CD4-positive, CD25-positive, alpha-beta regulatory T cell (primary cell): ENCODE data around the gene ATP2C2. TPM values are rescaled to one million over a fixed set of nuclear protein-coding genes. Genes with fewer than 3 reads are reported as not detected.
"Not testable (repeated sequence)": the region's sequence is repeated elsewhere in the genome, so short reads cannot be mapped to it uniquely, and the experiment has no call there.

ENCODE experiments used
- ATAC-seq, 2 donors: fragments of 150-1000 bp; cut with Tn5 transposase; one replicate each; pipeline ENCODE4 v1.10.0; 2021; ENCODE audit warnings: low read depth in 2 of 2, moderate number of reproducible peaks in 2 of 2, moderate library complexity in 1 of 2
- DNase-seq, 3 donors: peaks; one replicate each; pipeline versions ENCODE4 v3.0.0 to v3.0.0-alpha.2; 2012 to 2022; ENCODE audit warnings: mixed read lengths in 1 of 3
- H3K27ac ChIP-seq: one replicate; pipeline ENCODE4 v1.7.0; 2013; ENCODE audit warnings: mild to moderate bottlenecking, low read length; ENCODE audit not compliant: insufficient read depth, poor library complexity, severe bottlenecking
- H3K27me3 ChIP-seq: one replicate; pipeline ENCODE4 v1.7.0; 2013; ENCODE audit warnings: low read length; ENCODE audit not compliant: control insufficient read depth, insufficient read depth
- H3K36me3 ChIP-seq: one replicate; pipeline ENCODE4 v1.7.0; 2013; ENCODE audit warnings: mild to moderate bottlenecking, low read length, moderate library complexity; ENCODE audit not compliant: control insufficient read depth, insufficient read depth
- H3K4me1 ChIP-seq: 2 replicates; pipeline ENCODE4 v1.7.0; 2013; ENCODE audit warnings: mild to moderate bottlenecking, low read length; ENCODE audit not compliant: insufficient read depth, control insufficient read depth, poor library complexity, severe bottlenecking
- H3K4me3 ChIP-seq: one replicate; pipeline ENCODE4 v1.7.0; 2013; ENCODE audit warnings: low read depth, mild to moderate bottlenecking, low read length, moderate library complexity
- H3K9me3 ChIP-seq, 2 experiments: 1 replicate in 1 of 2; 2 replicates in 1 of 2; pipeline ENCODE4 v1.7.0; 2013; ENCODE audit warnings: low read length in 2 of 2, mild to moderate bottlenecking in 1 of 2, moderate library complexity in 1 of 2; ENCODE audit not compliant: control insufficient read depth in 2 of 2
- H3K27ac Mint-ChIP-seq, 3 donors: one replicate each; pipeline ENCODE4 v1.8.0; 2020 to 2022; ENCODE audit warnings: mild to moderate bottlenecking in 3 of 3, mixed read lengths in 3 of 3, moderate library complexity in 2 of 3
- H3K27me3 Mint-ChIP-seq: one replicate; pipeline ENCODE4 v1.8.0; 2022; ENCODE audit warnings: mild to moderate bottlenecking, mixed read lengths
- H3K36me3 Mint-ChIP-seq: one replicate; pipeline ENCODE4 v1.8.0; 2020; ENCODE audit warnings: mixed read lengths
- H3K4me1 Mint-ChIP-seq, 4 donors: one replicate each; pipeline ENCODE4 v1.8.0; 2020 to 2022; ENCODE audit warnings: mixed read lengths in 4 of 4, mild to moderate bottlenecking in 1 of 4
- H3K4me3 Mint-ChIP-seq, 4 donors: one replicate each; pipeline ENCODE4 v1.8.0; 2020 to 2022; ENCODE audit warnings: mild to moderate bottlenecking in 4 of 4, mixed read lengths in 4 of 4, moderate library complexity in 3 of 4
- H3K9me3 Mint-ChIP-seq, 7 donors: one replicate each; pipeline ENCODE4 v1.8.0; 2020 to 2022; ENCODE audit warnings: mixed read lengths in 7 of 7, mild to moderate bottlenecking in 3 of 7, moderate library complexity in 2 of 7
- polyA plus RNA-seq, 4 donors: library from polyadenylated mRNA; unstranded; fragments of 300-500 nt; fragmentation: Illumina TruSeq; gene quantifications; one replicate each; pipeline ENCODE4 v1.2.3, GENCODE V29; 2021
- total RNA-seq: library from RNA; stranded (reverse); gene quantifications from one replicate; pipeline ENCODE4 v1.2.3, GENCODE V29; 2022

Gene ATP2C2
- total and polyA plus RNA-seq, 5 donors from 2014 or later: 0.10 TPM; not detected in 4

DNA sequence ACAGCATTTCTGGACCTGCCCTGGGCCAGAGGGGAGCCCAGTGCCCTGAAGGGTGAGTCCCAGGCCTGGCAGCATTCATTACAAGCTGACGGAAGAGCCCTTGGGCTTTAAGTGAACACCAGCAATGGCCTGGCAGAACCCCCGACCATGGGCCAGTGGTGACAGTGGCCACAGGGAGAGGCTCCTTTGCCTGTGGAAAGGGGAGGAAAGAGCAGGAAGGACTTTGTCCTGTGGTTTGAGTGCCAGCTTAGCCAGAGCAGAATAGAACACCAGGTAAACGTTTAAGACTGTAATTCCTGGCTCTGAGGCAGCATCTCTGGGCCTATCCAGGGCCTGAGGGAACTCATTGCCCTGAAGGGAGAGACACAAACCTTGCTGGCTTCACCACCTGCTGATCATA is 34.3 kb upstream of the ATP2C2 start:
- H3K4me1 Mint-ChIP-seq: no peaks in the 10 kb centered on the region
- no peak overlapping the region for H3K27ac ChIP-seq
- H3K4me3 ChIP-seq: no peak overlapping the region
- peaks cover 0 to 21% (median 4%) of the 10 kb centered on the region in 7 donors for H3K9me3 Mint-ChIP-seq
- DNase-seq: no peak
- peaks cover 3% of the 10 kb centered on the region for H3K36me3 Mint-ChIP-seq
- H3K27ac Mint-ChIP-seq: no peak overlapping the region
- no peaks in the 10 kb centered on the region for H3K27me3 Mint-ChIP-seq
- H3K4me3 Mint-ChIP-seq: no peak overlapping the region
- peaks cover 0 to 2% of the 10 kb centered on the region in 2 experiments for H3K9me3 ChIP-seq
- H3K36me3 ChIP-seq: no peaks in the 10 kb centered on the region
- H3K4me1 ChIP-seq: no peaks in the 10 kb centered on the region
- no peak for ATAC-seq
- no peaks in the 10 kb centered on the region for H3K27me3 ChIP-seq

DNA sequence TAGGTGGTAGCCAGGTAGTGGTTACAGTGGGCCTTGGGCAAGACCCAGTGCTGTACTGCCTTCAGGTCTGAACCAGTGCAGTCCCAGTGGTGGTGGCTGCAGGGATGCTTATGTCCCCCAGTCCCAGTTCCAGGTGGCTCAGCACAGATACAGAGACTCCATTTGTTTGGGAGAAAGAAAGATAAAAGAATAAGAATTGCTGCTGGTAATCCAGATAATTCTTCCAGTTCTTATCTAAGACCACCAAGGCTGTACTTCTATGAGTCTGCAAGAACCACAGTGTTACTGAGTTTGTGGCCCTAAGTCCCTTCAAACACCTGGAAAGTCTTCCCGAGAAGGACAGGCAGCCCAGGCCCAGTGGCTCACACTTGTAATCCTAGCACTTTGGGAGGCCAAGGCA is 33.9 kb upstream of the ATP2C2 start:
- H3K27me3 Mint-ChIP-seq: no peaks in the 10 kb centered on the region
- no peak overlapping the region for H3K4me3 Mint-ChIP-seq
- no peak for ATAC-seq

DNA sequence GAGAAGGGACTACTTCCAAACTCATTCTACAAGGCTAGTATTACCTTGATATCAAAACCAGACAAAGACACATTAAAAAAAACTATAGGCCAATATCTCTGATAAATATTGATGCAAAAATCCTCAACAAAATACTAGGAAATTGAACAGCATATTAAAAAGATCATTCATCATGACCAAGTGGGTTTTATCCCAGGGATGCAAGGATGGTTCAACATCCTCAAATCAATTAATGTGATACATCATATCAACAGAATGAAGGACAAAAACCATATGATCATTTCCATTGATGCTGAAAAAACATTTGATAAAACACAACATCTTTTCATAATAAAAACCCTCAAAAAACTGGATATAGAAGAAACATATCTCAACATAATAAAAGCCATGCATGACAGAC is 31.1 kb upstream of the ATP2C2 start:
- DNase-seq, H3K4me1 ChIP-seq, H3K4me1 Mint-ChIP-seq, H3K36me3 ChIP-seq, H3K27ac Mint-ChIP-seq, ATAC-seq, H3K27me3 ChIP-seq, H3K27ac ChIP-seq, H3K36me3 Mint-ChIP-seq, H3K9me3 ChIP-seq, H3K4me3 Mint-ChIP-seq, H3K27me3 Mint-ChIP-seq, H3K4me3 ChIP-seq: not testable (repeated sequence)
- peaks cover 0 to 21% (median 4%) of the 10 kb centered on the region in 7 donors for H3K9me3 Mint-ChIP-seq

More for the DNA sequence above, 33.9 kb upstream of the ATP2C2 start:
- Mint-ChIP-seq H3K36me3 (peaks cover 3% of the 10 kb centered on the region), H3K4me1 (no peaks in the 10 kb centered on the region), H3K27ac (no peak overlapping the region), H3K9me3 (peaks cover 0 to 21% (median 4%) of the 10 kb centered on the region in 7 donors)
- H3K4me3 ChIP-seq: no peak overlapping the region
- peaks cover 0 to 2% of the 10 kb centered on the region in 2 experiments for H3K9me3 ChIP-seq
- H3K27me3 ChIP-seq: no peaks in the 10 kb centered on the region
- no peaks in the 10 kb centered on the region for H3K36me3 ChIP-seq
- no peak overlapping the region for H3K27ac ChIP-seq
- no peaks in the 10 kb centered on the region for H3K4me1 ChIP-seq
- no peak for DNase-seq

DNA sequence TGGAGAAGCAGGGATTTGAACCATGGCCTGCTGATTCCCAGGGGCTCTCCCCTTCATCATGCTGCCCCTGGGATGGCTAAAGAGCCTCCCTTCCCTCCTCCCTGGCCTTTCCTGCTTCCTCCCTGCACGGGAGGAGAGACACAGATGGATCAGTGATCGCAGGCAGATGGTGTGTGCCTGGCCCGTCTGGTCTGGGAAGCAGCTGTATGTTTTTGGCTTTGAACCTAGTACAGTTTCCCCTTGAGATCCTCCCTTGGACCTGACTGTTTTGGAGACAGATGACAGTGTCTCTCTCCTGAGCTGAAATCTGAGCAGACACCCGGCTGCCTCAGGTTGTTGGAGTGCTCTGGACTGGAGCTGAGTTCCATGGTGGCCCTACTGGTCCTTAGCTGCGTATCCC is 29.0 kb upstream of the ATP2C2 start:
- no peak overlapping the region for H3K27ac Mint-ChIP-seq
- ATAC-seq: no peak
- H3K4me3 Mint-ChIP-seq: peak overlapping the region in 1 of 4 donors; percentile 54

DNA sequence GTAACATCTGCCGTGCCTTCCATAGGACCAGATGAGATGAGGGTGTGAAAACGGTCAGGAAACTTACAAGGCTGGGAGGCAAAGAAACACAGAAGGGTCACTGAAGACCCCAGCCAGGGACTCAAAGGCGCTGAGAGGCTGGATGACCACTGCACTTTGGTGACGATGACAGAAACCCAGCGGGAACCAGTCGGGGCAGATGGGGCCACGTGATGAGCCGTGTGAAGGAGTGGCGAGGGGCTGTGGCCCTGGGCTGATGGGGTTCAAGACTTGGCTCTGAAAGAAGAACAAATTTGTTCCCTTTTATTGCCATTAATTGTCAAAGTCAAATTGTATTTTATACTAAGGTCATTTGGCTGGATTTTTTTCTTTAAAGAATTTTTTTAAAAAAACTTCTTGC is 28.6 kb upstream of the ATP2C2 start:
- Mint-ChIP-seq H3K4me3 (no peak overlapping the region), H3K9me3 (peaks cover 0 to 21% (median 4%) of the 10 kb centered on the region in 7 donors), H3K27ac (no peak overlapping the region), H3K36me3 (peaks cover 3% of the 10 kb centered on the region), H3K27me3 (peaks cover 4% of the 10 kb centered on the region), H3K4me1 (no peaks in the 10 kb centered on the region)
- ATAC-seq (no peak), DNase-seq (no peak)
- Histone ChIP-seq H3K4me1 (no peaks in the 10 kb centered on the region), H3K9me3 (peaks cover 0 to 2% of the 10 kb centered on the region in 2 experiments), H3K27ac (no peak overlapping the region), H3K4me3 (no peak overlapping the region), H3K27me3 (no peaks in the 10 kb centered on the region), H3K36me3 (no peaks in the 10 kb centered on the region)

More for the DNA sequence above, 29.0 kb upstream of the ATP2C2 start:
- peaks cover 3% of the 10 kb centered on the region for H3K36me3 Mint-ChIP-seq
- peaks cover 4% of the 10 kb centered on the region for H3K27me3 Mint-ChIP-seq
- H3K4me1 Mint-ChIP-seq: no peaks in the 10 kb centered on the region
- peaks cover 0 to 21% (median 4%) of the 10 kb centered on the region in 7 donors for H3K9me3 Mint-ChIP-seq
- Histone ChIP-seq H3K27me3 (no peaks in the 10 kb centered on the region), H3K4me3 (no peak overlapping the region), H3K4me1 (no peaks in the 10 kb centered on the region), H3K36me3 (no peaks in the 10 kb centered on the region), H3K9me3 (peaks cover 0 to 2% of the 10 kb centered on the region in 2 experiments), H3K27ac (no peak overlapping the region)
- no peak for DNase-seq

DNA sequence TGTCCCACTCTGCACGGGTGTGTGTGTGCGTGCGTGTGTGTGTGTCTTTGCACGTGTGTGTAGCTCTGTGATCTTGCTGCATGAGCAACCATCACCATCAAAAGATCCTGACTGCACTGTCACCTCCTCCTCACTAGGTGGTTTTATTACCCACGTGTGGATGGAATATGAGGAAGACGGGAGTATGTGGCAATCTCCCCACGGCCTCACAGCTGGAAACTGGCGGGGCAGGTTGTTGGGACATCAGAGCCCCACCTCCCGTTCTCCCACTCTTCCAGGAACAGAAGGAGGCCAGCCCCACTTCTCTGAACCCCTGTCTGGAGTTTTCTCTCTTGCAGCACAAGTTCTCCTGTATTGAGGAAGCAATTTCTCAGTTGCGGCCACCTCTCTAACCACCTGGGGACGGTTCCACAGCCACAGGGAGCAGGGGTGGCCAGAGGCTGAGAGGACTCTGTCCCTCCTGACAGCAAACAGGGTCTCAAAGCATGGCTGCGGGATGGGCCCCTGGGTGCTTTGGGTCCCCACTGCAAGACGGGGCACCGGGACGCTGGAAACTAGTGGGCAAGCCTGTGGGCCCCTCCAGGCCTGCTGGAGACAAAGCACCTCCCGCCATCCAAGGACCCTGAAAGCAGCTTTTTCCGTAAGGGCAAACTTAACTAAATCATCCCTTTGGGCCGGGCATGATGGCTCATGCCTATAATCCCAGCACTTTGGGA is 27.9 kb upstream of the ATP2C2 start:
- H3K36me3 ChIP-seq: no peaks in the 10 kb centered on the region
- no peak overlapping the region for H3K27ac Mint-ChIP-seq
- H3K4me1 Mint-ChIP-seq: no peaks in the 10 kb centered on the region
- H3K36me3 Mint-ChIP-seq: peaks cover 3% of the 10 kb centered on the region
- no peak overlapping the region for H3K27ac ChIP-seq
- H3K4me3 ChIP-seq: no peak overlapping the region
- H3K9me3 ChIP-seq: no peaks in the 10 kb centered on the region
- no peak overlapping the region for H3K4me3 Mint-ChIP-seq
- H3K27me3 Mint-ChIP-seq: peaks cover 4% of the 10 kb centered on the region
- no peak for ATAC-seq
- peaks cover 0 to 14% (median 4%) of the 10 kb centered on the region in 7 donors for H3K9me3 Mint-ChIP-seq
- no peaks in the 10 kb centered on the region for H3K4me1 ChIP-seq
- DNase-seq: no peak
- H3K27me3 ChIP-seq: no peaks in the 10 kb centered on the region

DNA sequence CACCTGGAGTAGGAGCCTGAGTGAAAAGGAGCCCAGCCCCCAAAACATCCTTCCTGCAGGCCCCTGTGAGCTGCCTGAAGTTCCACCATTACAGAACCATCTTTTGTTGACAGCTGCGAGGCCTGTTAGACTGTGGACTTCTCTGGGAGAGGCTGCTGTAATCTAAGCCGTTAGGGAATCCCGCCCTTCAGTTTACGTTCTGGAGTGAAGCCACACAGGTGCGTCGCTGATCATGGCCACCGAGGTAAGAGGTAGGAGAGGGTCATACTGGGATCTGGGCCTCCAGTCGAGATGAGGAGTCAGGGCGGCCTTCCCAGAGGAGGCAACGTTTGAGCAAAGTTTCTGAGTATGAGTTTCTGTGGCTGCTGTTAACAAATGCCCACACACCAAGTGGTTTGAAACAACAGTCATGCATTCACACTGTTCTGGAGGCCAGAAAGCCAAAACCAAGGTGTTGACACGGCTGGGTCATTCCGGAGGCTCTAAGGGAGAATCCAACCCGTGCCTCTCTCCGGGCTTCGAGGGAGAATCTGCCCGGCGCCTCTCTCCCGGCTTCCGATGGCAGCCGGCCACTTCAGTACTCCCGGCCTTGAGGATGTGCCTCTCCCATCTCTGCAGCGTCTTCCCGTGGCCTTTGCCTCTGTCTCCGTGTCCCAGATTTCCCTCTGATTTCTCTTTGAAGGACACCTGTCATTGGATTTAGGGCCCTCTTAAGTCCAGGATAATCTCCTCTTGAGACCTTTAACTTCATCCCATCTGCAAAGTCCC is 26.6 kb upstream of the ATP2C2 start:
- H3K9me3 Mint-ChIP-seq: peaks cover 0 to 8% (median 4%) of the 10 kb centered on the region in 7 donors
- peaks cover 3% of the 10 kb centered on the region for H3K36me3 Mint-ChIP-seq
- no peaks in the 10 kb centered on the region for H3K27me3 ChIP-seq
- no peak overlapping the region for H3K27ac Mint-ChIP-seq
- ATAC-seq: no peak
- H3K4me1 Mint-ChIP-seq: no peaks in the 10 kb centered on the region
- DNase-seq: no peak
- H3K27ac ChIP-seq: no peak overlapping the region
- H3K9me3 ChIP-seq: no peaks in the 10 kb centered on the region
- H3K27me3 Mint-ChIP-seq: peaks cover 4% of the 10 kb centered on the region
- no peak overlapping the region for H3K4me3 ChIP-seq
- H3K4me1 ChIP-seq: no peaks in the 10 kb centered on the region
- no peak overlapping the region for H3K4me3 Mint-ChIP-seq
- H3K36me3 ChIP-seq: no peaks in the 10 kb centered on the region
